VCaP (cell line): Measurements from ENCODE around the gene IGSF9.

Experiments used
- H3K27ac ChIP-seq: fragments of 450-650 bp; 2 replicates; pipeline ENCODE4 v1.5.1; 2017
- TF ChIP-seq, protein P1 (sequence below): fragments of 450-650 bp; conservative IDR thresholded peaks from 2 replicates; pipeline ENCODE4 v1.5.1; 2017; ENCODE audit warnings: mild to moderate bottlenecking, moderate library complexity

IGSF9 gene

DNA sequence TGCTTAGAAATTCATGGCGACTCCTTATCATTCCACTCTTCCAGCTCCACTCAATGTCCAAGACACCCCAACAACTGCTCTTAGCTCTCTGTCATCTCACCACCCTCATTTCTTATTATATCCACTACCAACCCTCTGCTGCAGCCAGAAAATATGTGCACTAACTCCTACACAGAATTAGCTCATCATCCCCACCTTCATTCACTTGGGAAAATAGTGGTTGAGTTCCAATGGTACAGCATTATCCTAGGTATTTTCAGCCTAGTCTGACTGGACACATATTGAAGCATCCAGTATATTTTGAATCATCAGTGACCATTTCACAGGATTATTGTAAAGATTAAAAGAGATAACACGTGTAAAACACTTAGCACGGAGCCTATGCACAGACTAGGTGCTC lies 66.3 kb downstream of the IGSF9 start:
- TF ChIP-seq, protein P1, sequence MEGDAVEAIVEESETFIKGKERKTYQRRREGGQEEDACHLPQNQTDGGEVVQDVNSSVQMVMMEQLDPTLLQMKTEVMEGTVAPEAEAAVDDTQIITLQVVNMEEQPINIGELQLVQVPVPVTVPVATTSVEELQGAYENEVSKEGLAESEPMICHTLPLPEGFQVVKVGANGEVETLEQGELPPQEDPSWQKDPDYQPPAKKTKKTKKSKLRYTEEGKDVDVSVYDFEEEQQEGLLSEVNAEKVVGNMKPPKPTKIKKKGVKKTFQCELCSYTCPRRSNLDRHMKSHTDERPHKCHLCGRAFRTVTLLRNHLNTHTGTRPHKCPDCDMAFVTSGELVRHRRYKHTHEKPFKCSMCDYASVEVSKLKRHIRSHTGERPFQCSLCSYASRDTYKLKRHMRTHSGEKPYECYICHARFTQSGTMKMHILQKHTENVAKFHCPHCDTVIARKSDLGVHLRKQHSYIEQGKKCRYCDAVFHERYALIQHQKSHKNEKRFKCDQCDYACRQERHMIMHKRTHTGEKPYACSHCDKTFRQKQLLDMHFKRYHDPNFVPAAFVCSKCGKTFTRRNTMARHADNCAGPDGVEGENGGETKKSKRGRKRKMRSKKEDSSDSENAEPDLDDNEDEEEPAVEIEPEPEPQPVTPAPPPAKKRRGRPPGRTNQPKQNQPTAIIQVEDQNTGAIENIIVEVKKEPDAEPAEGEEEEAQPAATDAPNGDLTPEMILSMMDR: no peak
- no peak overlapping the region for H3K27ac ChIP-seq

DNA sequence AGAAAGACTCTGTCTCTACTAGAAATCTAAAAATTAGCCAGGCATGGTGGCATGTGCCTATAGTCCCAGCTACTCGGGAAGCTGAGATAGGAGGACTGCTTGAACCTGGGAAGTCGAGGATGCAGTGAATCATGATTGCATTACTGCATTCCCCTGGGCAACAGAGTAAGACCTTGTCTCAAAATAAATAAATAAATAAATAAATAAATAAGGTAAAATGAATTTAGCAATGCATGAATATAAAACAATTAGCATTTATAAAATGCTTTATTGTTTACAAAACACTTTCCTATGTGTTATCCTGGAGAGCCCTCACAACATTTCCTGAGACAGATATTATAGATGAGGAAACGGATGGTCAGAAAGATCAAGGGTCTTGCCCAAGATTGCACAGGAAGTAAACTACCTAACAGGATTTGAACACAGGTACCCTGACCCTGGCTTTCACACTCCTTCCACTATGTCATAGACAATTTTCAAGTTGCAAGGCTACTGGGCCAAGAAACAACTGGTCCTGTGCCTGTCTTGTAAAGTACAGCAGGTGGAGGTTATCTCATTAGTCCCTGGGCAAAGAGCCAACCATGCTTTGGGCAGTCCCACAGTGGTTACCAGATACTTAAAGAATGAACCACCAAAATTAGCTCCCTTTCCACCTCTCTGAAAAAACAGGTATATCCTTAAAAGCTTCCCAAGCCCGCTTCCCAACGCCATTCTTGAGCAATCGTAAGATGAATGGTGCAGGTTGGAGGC lies 67.5 kb downstream of the IGSF9 start:
- TF ChIP-seq, protein P1: no peak
- no peak overlapping the region for H3K27ac ChIP-seq
